NCI-H1105 treated with DMSO at 0.1 percent for 48 hours (cell line): ENCODE data around the gene AKT2.
"Not testable (repeated sequence)": the region's sequence is repeated elsewhere in the genome, so short reads cannot be mapped to it uniquely, and the experiment has no call there.

Experiments
- DNase-seq: peaks from one replicate; lab custom pipeline; 2025; lab: John Stamatoyannopoulos, UW

The AKT2 gene

GRCh38 chr19:40219029-40219428, 66.1 kb downstream of the AKT2 start:
- DNase-seq: not testable (repeated sequence)

- no peak for DNase-seq
Observed at GRCh38 chr19:40217934-40218890, 66.9 kb downstream of the AKT2 start, which contains the start of gene TTC9B. Gene TTC9B, minus strand, starts transcription at chr19:40218384. Its CDS starts 3 bp downstream, at chr19:40218381.

GRCh38 chr19:40217027-40217810, 67.9 kb downstream of the AKT2 start:
- peak; percentile 78 for DNase-seq

GRCh38 chr19:40216777-40217026, 68.4 kb downstream of the AKT2 start:
- DNase-seq: no peak

- DNase-seq: peak; percentile 28
Observed at GRCh38 chr19:40216013-40216776, 69.0 kb downstream of the AKT2 start.

- DNase-seq: no peak
Observed at GRCh38 chr19:40214936-40215335, 70.2 kb downstream of the AKT2 start.

GRCh38 chr19:40213882-40214570, 71.1 kb downstream of the AKT2 start:
- no peak for DNase-seq

GRCh38 chr19:40213251-40213829, 71.8 kb downstream of the AKT2 start:
- DNase-seq: no peak

- no peak for DNase-seq
Observed at GRCh38 chr19:40210889-40211288, 74.3 kb downstream of the AKT2 start.

- no peak for DNase-seq
Observed at GRCh38 chr19:40208602-40209001, 76.5 kb downstream of the AKT2 start.

GRCh38 chr19:40205760-40206159, 79.4 kb downstream of the AKT2 start:
- no peak for DNase-seq

- DNase-seq: no peak
Observed at GRCh38 chr19:40204381-40204780, 80.8 kb downstream of the AKT2 start.

- DNase-seq: no peak
Observed at GRCh38 chr19:40200341-40201099, 84.6 kb downstream of the AKT2 start.

- no peak for DNase-seq
Observed at GRCh38 chr19:40198272-40198990, 86.7 kb downstream of the AKT2 start.

- no peak for DNase-seq
Observed at GRCh38 chr19:40193587-40193849, 91.6 kb downstream of the AKT2 start.

- DNase-seq: no peak
Observed at GRCh38 chr19:40192758-40193586, 92.2 kb downstream of the AKT2 start.

GRCh38 chr19:40191836-40192646, 93.1 kb downstream of the AKT2 start:
- no peak for DNase-seq
